Midbrain (tissue), 1 donor: ENCODE measurements around the gene ENG.
"Not testable (repeated sequence)": the region's sequence is repeated elsewhere in the genome, so short reads cannot be mapped to it uniquely, and the experiment has no call there.

Experiments used
- DNase-seq: peaks from one replicate; lab custom pipeline; 2025; lab: John Stamatoyannopoulos, UW

ENG gene

GRCh38 chr9:127878652-127879390 lies 24.4 kb upstream of the ENG start:
- DNase-seq, result no peak

GRCh38 chr9:127878001-127878651 lies 23.7 kb upstream of the ENG start:
- DNase-seq, result no peak

- DNase-seq, result peak; percentile 89
These were observed 23.1 kb upstream of the ENG start, which contains the start of gene AK1 for GRCh38 chr9:127877566-127877998. TSS of gene AK1 (minus strand) at chr9:127877675. CDS start at chr9:127874617, 3,058 bp downstream.

- peak; percentile 38 for DNase-seq
These were observed 22.5 kb upstream of the ENG start for GRCh38 chr9:127876764-127877562.

GRCh38 chr9:127876026-127876763 lies 21.7 kb upstream of the ENG start:
- DNase-seq, result no peak

- DNase-seq, result no peak
These were observed 21.0 kb upstream of the ENG start for GRCh38 chr9:127875306-127875966.

GRCh38 chr9:127874301-127875221 lies 20.1 kb upstream of the ENG start:
- DNase-seq, result peak; percentile 50

- DNase-seq, result peak; percentile 87
These were observed 19.4 kb upstream of the ENG start for GRCh38 chr9:127873886-127874285.

- peak; percentile 65 for DNase-seq
These were observed 18.8 kb upstream of the ENG start for GRCh38 chr9:127873223-127873691.

- DNase-seq, result no peak
These were observed 18.1 kb upstream of the ENG start for GRCh38 chr9:127872369-127873222.

GRCh38 chr9:127871531-127871930 lies 17.1 kb upstream of the ENG start:
- DNase-seq, result no peak

- DNase-seq, result no peak
These were observed 16.4 kb upstream of the ENG start for GRCh38 chr9:127870887-127871286.

- not testable (repeated sequence) for DNase-seq
These were observed 15.7 kb upstream of the ENG start for GRCh38 chr9:127870153-127870491.

GRCh38 chr9:127869310-127870152 lies 15.1 kb upstream of the ENG start:
- peak; percentile 74 for DNase-seq

GRCh38 chr9:127868278-127868902 lies 13.9 kb upstream of the ENG start:
- DNase-seq, result no peak

GRCh38 chr9:127867356-127868277 lies 13.2 kb upstream of the ENG start:
- DNase-seq, result no peak

GRCh38 chr9:127866535-127866934 lies 12.1 kb upstream of the ENG start:
- DNase-seq, result no peak
